ENCODE measurements around the gene HSPBP1. TPM values are rescaled to one million over a fixed set of nuclear protein-coding genes. Genes with fewer than 3 reads are reported as not detected.
"Not testable (repeated sequence)": the region's sequence is repeated elsewhere in the genome, so short reads cannot be mapped to it uniquely, and the experiment has no call there.

HSPBP1 gene
- polyA plus RNA-seq, 4 donors, result 26.0 to 51.5 (median 42.0) TPM

- DNase-seq (ENCODE audit: low read depth in 4 of 4, low spot score in 2 of 4), result no peak
Measured at GRCh38 chr19:55241143-55241934, 38.6 kb downstream of the HSPBP1 start.

DNA sequence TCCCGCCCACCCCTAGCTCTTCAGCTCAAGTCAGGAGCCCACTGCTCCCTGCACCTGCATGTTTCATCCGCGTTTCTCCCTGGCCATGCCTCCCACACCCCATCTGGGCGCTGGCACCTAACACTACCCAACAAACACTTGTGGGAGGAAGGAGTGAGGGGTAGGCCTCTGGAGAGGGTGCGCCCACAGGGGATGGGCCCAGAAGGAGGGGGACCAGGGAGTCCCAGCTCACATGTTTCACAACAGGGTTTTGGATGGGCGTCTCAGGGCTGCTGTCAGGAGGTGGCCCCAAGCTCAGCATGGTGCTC is 39.2 kb downstream of the HSPBP1 start:
- no peak for DNase-seq (ENCODE audit: low read depth in 4 of 4, low spot score in 2 of 4)

DNA sequence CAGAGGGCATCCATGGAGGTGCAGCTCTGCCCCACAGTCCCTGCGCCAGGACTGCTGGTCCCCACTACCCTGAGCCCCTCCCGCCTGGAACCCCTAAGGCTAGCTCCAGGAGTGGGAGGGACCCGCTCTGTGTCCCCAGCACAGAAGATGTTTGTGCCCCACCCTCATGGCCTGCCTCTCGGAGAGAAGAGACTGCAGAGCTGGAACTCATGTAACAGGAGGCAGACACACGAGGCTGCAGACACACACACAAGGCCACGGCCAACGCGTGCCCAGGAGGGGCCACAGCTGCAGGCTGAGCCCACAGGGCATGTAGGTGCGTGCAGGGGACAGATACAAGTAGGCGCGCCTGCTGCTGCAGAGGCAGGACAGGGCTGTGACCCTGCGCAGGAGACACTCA is 40.9 kb downstream of the HSPBP1 start:
- no peak for DNase-seq (ENCODE audit: low read depth in 4 of 4, low spot score in 2 of 4)

GRCh38 chr19:55238030-55238429 is 41.9 kb downstream of the HSPBP1 start:
- no peak for DNase-seq (ENCODE audit: low read depth in 4 of 4, low spot score in 2 of 4)

DNA sequence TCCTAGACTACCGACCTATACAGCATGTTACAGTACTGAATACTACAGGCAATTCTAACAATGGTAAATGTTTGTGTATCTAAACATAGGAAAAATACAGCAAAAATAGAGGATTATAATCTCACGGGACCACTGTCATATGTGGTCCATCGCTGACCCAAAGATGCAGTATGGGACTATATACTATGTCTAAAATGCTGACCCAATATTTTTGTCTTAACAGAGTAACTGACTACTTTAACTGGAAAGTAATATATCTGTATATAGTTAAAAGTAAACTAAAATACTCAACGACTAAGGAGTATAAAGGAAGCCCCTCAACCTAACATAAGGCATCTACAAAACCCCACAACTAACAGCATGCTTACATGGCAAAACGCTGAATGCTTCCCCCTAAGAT is 46.9 kb downstream of the HSPBP1 start:
- no peak for DNase-seq (ENCODE audit: low read depth in 4 of 4, low spot score in 2 of 4)

DNA sequence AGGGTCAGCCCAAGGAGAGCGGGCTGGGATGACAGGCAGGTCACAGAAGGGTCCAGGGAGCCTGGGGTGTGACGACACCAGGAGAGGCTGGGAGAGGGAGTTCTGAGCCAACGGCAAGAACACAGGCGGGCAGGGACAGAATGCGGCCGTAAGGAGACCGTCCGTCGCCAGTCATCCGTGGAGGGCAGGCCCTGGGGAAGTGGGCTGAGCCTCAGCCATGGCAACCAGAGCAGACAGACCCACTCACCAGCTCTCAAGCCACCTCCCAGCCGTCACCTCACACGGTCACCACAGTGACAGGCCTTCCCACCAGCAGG is 47.7 kb downstream of the HSPBP1 start:
- no peak for DNase-seq (ENCODE audit: low read depth in 4 of 4, low spot score in 2 of 4)

GRCh38 chr19:55231391-55232285 is 48.3 kb downstream of the HSPBP1 start:
- DNase-seq (ENCODE audit: low read depth in 4 of 4, low spot score in 2 of 4), result no peak

GRCh38 chr19:55230780-55231179 is 49.1 kb downstream of the HSPBP1 start:
- no peak for DNase-seq (ENCODE audit: low read depth in 4 of 4, low spot score in 2 of 4)

GRCh38 chr19:55230329-55230728 is 49.6 kb downstream of the HSPBP1 start:
- DNase-seq (ENCODE audit: low read depth in 4 of 4, low spot score in 2 of 4), result no peak

DNA sequence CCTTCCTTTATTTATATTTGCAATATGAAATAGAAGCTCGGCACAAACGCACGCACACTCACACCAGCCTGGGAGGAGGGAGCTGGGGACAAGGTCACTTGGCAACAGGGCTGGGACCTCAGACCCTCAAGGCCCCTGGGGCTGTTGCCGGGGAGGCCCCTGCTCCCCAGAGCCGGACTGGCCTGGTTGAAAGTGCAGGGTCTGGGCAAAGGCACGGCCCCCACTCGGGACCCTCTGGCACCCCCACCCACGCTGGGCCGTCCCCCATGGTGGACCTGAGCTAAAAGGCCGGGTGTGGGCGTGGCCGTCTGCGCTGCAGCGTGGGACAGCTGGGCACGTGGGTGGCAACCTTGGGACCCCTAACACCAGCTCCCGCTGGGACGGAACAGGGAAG is 50.1 kb downstream of the HSPBP1 start:
- DNase-seq (ENCODE audit: low read depth in 4 of 4, low spot score in 2 of 4), result no peak

DNA sequence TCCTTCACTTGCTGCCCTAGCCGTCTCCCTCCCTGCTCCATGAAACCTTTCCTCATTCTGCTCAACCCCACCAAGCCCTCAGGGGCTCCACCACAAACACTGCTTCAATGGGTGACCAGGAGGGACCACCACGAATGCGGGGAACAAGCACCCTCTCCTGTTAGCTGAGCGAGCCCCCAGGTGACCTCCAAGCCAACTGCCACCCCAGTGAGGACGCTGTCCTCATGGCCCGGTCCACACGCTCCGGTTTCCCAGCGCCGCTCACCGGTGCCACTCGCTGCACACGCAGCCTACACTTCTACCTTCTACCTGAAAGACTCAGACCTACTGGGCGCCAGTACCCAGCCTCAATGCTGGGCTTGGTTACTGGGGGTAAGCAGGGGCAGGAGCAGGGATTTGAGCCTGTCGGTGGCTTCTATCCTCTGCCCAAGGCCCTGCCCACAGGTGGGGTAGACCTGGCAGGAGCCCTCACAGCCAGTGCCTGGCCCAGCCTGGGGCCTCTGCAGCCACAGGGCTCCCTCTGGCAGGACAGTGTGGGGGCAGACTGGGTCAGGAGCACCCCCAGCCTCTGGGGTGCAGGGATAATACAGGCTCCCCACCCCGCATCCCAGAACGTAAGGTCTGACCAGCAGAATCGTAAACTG is 50.6 kb downstream of the HSPBP1 start:
- DNase-seq (ENCODE audit: low read depth in 4 of 4, low spot score in 2 of 4), result no peak

GRCh38 chr19:55228403-55229031 is 51.4 kb downstream of the HSPBP1 start, which contains the start of gene TMEM86B:
TMEM86B (minus strand) TSS chr19:55228763; CDS start chr19:55228741, 22 bp downstream.
- no peak for DNase-seq (ENCODE audit: low read depth in 4 of 4, low spot score in 2 of 4)

DNA sequence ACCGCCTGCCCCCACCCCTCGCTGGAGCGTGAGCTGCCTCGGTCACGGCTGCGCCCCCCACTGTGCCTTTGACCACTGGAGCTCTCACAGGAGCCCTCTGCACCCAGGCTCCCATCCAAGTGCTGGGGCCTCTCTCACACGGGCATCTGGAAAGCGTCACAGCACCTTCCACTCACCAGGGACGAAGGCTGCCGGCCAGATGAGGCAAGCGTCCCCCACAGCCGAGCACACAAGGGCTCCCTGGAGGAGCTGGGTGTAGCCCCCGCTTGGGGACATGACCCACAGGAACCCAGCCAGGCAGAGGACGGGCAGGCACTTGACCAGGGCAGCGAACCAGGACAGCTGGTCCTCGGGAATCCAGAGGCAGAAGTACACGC is 51.9 kb downstream of the HSPBP1 start:
- no peak for DNase-seq (ENCODE audit: low read depth in 4 of 4, low spot score in 2 of 4)

DNA sequence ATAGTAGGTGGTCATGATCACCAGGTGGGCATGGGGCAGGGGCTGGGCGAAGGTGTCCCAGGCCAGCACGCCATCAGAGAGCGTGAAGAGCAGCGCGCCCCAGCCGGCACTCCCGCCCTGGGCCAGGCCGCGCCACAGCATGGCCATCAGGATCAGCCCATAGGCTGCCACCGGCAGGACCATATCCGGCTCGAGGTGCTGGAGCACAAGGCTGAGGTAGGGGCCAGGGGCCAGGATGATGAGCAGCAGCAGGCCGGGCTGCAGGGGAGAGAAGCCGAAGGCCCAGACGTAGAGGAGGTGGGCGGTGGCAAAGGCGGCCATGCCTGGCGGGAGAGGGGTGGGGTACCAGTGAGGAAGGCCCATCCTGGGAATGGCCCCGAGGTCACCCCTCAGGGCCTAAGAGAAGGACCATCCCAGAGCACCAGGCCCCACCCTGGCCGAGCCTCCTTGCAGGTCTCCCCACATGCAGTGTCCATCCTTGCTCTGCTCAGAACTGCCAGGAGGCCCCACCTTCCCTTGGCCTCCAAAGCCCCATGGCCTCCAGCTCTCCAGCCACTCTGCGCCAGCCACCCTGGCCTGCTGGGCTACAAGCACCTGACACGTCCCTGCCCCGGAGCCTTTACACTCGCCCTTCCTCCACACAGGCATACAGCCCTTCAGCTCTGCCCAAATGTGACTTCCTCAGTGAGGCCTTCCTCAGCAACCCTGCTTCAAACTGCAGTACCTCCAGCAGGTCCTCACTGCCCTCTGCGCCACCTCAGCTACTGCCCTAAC is 52.5 kb downstream of the HSPBP1 start:
- no peak for DNase-seq (ENCODE audit: low read depth in 4 of 4, low spot score in 2 of 4)

DNA sequence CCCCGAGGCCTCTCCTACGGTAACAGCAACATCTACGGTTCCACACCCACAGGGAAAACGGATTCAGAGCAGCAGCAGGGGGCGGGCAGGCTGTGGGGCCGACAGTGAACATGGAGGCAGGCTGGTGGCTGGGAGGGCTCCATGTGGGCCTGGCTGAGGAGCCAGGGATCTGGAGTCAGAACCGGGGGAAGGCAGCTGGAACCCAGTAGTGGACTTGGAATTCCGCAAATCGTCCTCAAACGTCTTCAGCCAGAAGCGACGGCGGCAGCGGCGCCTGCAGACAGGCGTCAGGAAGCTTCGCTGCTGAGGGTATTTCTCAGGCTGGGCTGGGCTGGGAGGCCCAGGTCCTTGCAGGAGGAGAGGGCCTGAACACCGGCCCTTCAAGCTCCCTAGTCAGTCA is 53.1 kb downstream of the HSPBP1 start:
- no peak for DNase-seq (ENCODE audit: low read depth in 4 of 4, low spot score in 2 of 4)

DNA sequence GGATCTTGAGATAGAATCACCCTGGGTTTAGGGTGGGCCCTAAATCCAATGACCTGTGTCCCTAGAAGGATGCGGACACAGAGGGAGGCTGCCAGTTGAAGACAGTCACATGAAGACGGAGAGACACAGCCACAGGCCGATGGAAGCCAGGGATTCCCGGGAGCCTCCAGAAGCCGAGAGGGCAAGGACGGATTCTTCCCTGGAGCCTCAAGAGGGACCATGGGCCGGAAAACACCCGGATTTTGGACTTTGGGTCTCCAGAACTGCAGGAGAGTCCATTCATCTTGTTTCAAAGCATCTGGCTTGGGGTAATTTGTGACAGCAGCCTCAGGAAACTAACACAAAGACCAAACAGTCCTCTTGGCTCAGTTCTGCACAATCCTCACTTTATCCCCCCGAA is 53.6 kb downstream of the HSPBP1 start:
- DNase-seq (ENCODE audit: low read depth in 4 of 4, low spot score in 2 of 4), result no peak

GRCh38 chr19:55225415-55225958 is 54.4 kb downstream of the HSPBP1 start:
- DNase-seq (ENCODE audit: low read depth in 4 of 4, low spot score in 2 of 4), result no peak

- not testable (repeated sequence) for DNase-seq (ENCODE audit: low read depth in 4 of 4, low spot score in 2 of 4)
Measured at GRCh38 chr19:55224679-55225414, 55.1 kb downstream of the HSPBP1 start.

GRCh38 chr19:55224038-55224665 is 55.8 kb downstream of the HSPBP1 start:
- no peak for DNase-seq (ENCODE audit: low read depth in 4 of 4, low spot score in 2 of 4)
